ENCODE measurements around the gene FAM168A.

DNA sequence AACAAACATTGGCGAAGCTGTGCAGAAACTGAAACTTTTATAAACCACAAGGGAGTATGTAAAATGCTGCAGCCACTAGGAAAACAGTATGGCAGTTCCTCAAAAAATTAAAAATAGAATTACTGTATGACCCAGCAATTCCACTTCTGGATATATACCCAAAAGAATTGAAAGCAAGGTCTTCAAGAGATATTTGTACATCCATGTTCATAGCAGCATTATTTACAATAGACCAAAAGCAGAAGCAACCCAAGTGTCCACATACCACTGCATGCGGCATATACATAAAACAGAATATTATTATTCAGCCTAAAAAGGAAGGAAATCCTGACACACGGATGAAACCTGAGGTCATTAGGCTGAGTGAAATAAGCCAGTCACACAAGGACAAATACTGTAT lies 135.9 kb downstream of the FAM168A start:
- TF ChIP-seq, protein P1, sequence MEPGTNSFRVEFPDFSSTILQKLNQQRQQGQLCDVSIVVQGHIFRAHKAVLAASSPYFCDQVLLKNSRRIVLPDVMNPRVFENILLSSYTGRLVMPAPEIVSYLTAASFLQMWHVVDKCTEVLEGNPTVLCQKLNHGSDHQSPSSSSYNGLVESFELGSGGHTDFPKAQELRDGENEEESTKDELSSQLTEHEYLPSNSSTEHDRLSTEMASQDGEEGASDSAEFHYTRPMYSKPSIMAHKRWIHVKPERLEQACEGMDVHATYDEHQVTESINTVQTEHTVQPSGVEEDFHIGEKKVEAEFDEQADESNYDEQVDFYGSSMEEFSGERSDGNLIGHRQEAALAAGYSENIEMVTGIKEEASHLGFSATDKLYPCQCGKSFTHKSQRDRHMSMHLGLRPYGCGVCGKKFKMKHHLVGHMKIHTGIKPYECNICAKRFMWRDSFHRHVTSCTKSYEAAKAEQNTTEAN (CRISPR knock-in tag; IDR thresholded peaks at IDR 0.05): no peak
- TF ChIP-seq, protein P2, sequence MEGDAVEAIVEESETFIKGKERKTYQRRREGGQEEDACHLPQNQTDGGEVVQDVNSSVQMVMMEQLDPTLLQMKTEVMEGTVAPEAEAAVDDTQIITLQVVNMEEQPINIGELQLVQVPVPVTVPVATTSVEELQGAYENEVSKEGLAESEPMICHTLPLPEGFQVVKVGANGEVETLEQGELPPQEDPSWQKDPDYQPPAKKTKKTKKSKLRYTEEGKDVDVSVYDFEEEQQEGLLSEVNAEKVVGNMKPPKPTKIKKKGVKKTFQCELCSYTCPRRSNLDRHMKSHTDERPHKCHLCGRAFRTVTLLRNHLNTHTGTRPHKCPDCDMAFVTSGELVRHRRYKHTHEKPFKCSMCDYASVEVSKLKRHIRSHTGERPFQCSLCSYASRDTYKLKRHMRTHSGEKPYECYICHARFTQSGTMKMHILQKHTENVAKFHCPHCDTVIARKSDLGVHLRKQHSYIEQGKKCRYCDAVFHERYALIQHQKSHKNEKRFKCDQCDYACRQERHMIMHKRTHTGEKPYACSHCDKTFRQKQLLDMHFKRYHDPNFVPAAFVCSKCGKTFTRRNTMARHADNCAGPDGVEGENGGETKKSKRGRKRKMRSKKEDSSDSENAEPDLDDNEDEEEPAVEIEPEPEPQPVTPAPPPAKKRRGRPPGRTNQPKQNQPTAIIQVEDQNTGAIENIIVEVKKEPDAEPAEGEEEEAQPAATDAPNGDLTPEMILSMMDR (IDR thresholded peaks at IDR 0.05): no peak
- TF ChIP-seq, protein P3, sequence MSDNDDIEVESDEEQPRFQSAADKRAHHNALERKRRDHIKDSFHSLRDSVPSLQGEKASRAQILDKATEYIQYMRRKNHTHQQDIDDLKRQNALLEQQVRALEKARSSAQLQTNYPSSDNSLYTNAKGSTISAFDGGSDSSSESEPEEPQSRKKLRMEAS (CRISPR knock-in tag; IDR thresholded peaks at IDR 0.05): no peak
- TF ChIP-seq FOXJ3 (CRISPR knock-in tag; IDR thresholded peaks at IDR 0.05; ENCODE audit: borderline replicate concordance) (no peak), FOXK1 (CRISPR knock-in tag; IDR thresholded peaks at IDR 0.05) (no peak), IRF2 (CRISPR knock-in tag; IDR thresholded peaks at IDR 0.05; ENCODE audit: borderline replicate concordance, low read depth) (no peak), JAZF1 (CRISPR knock-in tag; IDR thresholded peaks at IDR 0.05) (no peak)
- TF ChIP-seq, protein P4, sequence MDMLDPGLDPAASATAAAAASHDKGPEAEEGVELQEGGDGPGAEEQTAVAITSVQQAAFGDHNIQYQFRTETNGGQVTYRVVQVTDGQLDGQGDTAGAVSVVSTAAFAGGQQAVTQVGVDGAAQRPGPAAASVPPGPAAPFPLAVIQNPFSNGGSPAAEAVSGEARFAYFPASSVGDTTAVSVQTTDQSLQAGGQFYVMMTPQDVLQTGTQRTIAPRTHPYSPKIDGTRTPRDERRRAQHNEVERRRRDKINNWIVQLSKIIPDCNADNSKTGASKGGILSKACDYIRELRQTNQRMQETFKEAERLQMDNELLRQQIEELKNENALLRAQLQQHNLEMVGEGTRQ (CRISPR knock-in tag; IDR thresholded peaks at IDR 0.05): no peak
- TF ChIP-seq, protein P5, sequence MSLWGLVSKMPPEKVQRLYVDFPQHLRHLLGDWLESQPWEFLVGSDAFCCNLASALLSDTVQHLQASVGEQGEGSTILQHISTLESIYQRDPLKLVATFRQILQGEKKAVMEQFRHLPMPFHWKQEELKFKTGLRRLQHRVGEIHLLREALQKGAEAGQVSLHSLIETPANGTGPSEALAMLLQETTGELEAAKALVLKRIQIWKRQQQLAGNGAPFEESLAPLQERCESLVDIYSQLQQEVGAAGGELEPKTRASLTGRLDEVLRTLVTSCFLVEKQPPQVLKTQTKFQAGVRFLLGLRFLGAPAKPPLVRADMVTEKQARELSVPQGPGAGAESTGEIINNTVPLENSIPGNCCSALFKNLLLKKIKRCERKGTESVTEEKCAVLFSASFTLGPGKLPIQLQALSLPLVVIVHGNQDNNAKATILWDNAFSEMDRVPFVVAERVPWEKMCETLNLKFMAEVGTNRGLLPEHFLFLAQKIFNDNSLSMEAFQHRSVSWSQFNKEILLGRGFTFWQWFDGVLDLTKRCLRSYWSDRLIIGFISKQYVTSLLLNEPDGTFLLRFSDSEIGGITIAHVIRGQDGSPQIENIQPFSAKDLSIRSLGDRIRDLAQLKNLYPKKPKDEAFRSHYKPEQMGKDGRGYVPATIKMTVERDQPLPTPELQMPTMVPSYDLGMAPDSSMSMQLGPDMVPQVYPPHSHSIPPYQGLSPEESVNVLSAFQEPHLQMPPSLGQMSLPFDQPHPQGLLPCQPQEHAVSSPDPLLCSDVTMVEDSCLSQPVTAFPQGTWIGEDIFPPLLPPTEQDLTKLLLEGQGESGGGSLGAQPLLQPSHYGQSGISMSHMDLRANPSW (CRISPR knock-in tag; conservative IDR thresholded peaks at IDR 0.05; ENCODE audit: low read depth): no peak
